Measurements from ENCODE around the gene NRG3. TPM values are rescaled to one million over a fixed set of nuclear protein-coding genes. Genes with fewer than 3 reads are reported as not detected.

Gene NRG3
- total and polyA plus RNA-seq, 3 donors from 2014 or later, result 2.7 to 3.9 (median 2.7) TPM

DNA sequence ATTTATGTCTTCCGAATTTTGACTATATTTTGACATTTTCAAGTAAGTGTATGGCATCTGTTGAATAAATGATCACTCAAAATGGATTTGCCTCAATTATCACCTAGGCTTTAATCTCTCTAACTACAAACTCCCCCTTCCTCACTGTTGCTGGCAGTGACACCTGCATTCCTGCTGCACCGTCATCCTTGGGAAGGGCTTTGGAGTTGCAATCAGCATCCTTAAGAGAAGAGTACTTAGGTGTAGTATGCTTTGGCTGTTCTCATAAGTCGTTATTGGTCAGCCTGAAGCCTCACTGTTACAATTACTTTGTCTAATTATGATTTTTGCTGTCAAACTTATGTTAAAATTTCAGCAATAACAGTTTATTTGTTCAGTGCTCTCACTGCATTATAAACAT lies 415.0 kb downstream of the NRG3 start:
- no peak for DNase-seq
- intact Hi-C loops (cut with DNase I; ENCODE audit: low total_unique reads), result no loop called here
- H3K27ac ChIP-seq, result no peak overlapping the region
- H3K36me3 ChIP-seq (ENCODE audit: low read depth, missing control alignments), result no peaks in the 10 kb centered on the region
- no peak overlapping the region for H3K4me3 ChIP-seq
- WGBS, 2 donors, result 87 to 92% methylated on average over 3 of the region's 3 CpGs
- no peaks in the 10 kb centered on the region for H3K27me3 ChIP-seq
- TF ChIP-seq POLR2A (IDR thresholded peaks at IDR 0.05), result no peak
- TF ChIP-seq, protein P1, sequence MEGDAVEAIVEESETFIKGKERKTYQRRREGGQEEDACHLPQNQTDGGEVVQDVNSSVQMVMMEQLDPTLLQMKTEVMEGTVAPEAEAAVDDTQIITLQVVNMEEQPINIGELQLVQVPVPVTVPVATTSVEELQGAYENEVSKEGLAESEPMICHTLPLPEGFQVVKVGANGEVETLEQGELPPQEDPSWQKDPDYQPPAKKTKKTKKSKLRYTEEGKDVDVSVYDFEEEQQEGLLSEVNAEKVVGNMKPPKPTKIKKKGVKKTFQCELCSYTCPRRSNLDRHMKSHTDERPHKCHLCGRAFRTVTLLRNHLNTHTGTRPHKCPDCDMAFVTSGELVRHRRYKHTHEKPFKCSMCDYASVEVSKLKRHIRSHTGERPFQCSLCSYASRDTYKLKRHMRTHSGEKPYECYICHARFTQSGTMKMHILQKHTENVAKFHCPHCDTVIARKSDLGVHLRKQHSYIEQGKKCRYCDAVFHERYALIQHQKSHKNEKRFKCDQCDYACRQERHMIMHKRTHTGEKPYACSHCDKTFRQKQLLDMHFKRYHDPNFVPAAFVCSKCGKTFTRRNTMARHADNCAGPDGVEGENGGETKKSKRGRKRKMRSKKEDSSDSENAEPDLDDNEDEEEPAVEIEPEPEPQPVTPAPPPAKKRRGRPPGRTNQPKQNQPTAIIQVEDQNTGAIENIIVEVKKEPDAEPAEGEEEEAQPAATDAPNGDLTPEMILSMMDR (IDR thresholded peaks at IDR 0.05), result no peak
- no peaks in the 10 kb centered on the region for H3K4me1 ChIP-seq
- no peaks in the 10 kb centered on the region for H3K9me3 ChIP-seq

DNA sequence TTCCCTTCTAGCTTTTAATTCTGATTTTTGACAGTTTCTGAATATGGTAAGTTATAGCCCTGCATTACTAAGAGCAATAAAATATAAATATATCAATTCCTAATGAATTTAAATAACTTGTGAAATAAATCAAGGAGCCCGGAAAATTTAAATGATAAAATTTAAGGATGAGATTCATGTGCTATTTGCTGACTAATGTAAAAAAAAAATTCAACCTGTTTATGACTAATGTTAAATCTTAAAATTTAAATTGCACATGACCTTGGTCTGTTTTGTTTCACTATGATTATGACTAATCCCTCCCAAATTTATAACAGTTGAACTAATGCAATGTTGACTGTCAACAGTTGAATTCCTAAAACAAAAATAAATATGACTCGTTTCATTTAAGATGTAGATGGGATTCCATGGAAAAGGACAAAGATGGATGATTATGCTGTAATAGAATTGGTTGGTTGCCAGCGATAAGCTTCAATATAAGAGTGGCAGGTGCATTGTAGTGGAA lies 419.9 kb downstream of the NRG3 start:
- WGBS, 2 donors, result 82 to 85% methylated on average over 3 of the region's 3 CpGs
- no peak overlapping the region for H3K4me3 ChIP-seq

DNA sequence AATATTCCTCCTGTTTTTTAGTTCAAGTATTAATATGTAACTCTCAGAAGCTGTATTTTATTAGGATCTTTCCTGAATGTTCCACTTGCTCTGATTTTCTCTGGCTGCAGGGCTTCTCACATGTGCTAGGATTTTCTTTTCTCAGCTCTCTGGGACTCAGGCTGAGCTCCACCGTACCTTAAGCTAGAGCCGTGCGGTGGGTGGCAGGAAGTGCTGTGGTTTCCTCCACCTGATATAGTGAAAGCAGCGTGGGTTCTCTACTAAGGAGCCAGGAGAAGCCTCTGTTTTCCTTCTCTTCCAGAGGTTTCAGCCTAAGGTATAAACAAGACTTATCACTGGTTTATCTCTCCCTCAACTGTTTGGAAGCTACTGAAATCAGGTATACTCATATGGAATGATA lies 433.6 kb downstream of the NRG3 start:
- 82 to 90% methylated on average over 4 of the region's 4 CpGs for WGBS, 2 donors
- H3K4me3 ChIP-seq, result no peak overlapping the region
- intact Hi-C loops (cut with DNase I; ENCODE audit: low total_unique reads), result no loop called here
- no peak for TF ChIP-seq POLR2A (IDR thresholded peaks at IDR 0.05)
- TF ChIP-seq, protein P1 (IDR thresholded peaks at IDR 0.05), result no peak
- H3K4me1 ChIP-seq, result no peaks in the 10 kb centered on the region
- H3K36me3 ChIP-seq (ENCODE audit: low read depth, missing control alignments), result no peaks in the 10 kb centered on the region
- no peaks in the 10 kb centered on the region for H3K27me3 ChIP-seq
- no peak for DNase-seq
- no peaks in the 10 kb centered on the region for H3K9me3 ChIP-seq
- H3K27ac ChIP-seq, result no peak overlapping the region

More for the DNA sequence above, 419.9 kb downstream of the NRG3 start:
- DNase-seq, result no peak
- intact Hi-C loops (cut with DNase I; ENCODE audit: low total_unique reads), result no loop called here
- TF ChIP-seq, protein P1 (IDR thresholded peaks at IDR 0.05), result no peak
- no peak for TF ChIP-seq POLR2A (IDR thresholded peaks at IDR 0.05)
- Histone ChIP-seq H3K36me3 (ENCODE audit: low read depth, missing control alignments) (no peaks in the 10 kb centered on the region), H3K9me3 (no peaks in the 10 kb centered on the region), H3K27ac (no peak overlapping the region), H3K27me3 (no peaks in the 10 kb centered on the region), H3K4me1 (no peaks in the 10 kb centered on the region)

DNA sequence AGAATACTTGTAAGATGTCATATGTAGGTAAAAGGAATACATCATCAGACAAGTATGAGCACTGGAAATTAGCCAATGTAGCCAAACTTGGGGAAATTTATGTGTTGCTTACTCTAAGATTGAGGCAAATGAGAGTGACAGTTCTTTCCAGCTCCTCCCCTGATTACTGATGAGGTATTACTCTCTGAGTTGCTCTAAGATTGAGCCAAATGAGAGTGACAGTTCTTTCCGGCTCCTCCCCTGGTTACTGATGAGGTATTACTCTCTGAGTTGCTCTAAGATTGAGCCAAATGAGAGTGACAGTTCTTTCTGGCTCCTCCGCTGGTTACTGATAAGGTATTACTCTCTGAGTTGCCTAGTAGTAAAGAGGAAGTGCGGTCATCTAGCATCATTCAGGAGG lies 435.8 kb downstream of the NRG3 start:
- Histone ChIP-seq H3K4me1 (no peaks in the 10 kb centered on the region), H3K36me3 (ENCODE audit: low read depth, missing control alignments) (no peaks in the 10 kb centered on the region), H3K9me3 (no peaks in the 10 kb centered on the region), H3K4me3 (no peak overlapping the region), H3K27me3 (no peaks in the 10 kb centered on the region), H3K27ac (no peak overlapping the region)
- 76 to 83% methylated on average over 3 of the region's 3 CpGs for WGBS, 2 donors
- intact Hi-C loops (cut with DNase I; ENCODE audit: low total_unique reads), result no loop called here
- no peak for DNase-seq
- TF ChIP-seq, protein P1 (IDR thresholded peaks at IDR 0.05), result no peak
- no peak for TF ChIP-seq POLR2A (IDR thresholded peaks at IDR 0.05)

DNA sequence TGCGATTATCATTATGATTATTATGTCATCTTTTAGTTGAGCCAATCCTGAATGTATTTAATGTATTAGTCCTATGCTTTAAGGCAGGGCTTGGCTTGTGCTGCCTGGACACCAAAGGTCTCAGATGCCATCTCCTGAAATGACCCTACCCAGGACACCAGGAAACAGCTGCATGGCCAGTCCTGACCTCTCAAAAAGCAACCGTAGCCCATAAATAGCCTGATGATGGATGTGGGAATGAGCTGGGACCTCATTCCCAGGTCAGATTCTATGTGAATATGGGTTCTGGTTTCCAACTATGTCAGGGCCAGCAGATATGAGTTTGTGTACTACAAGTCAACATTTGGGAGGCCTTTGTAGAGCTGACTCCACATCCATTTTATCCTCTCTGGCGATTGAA lies 438.4 kb downstream of the NRG3 start:
- no peaks in the 10 kb centered on the region for H3K4me1 ChIP-seq
- H3K27me3 ChIP-seq, result no peaks in the 10 kb centered on the region
- 74 to 94% methylated on average over 3 of the region's 3 CpGs for WGBS, 2 donors
- no peaks in the 10 kb centered on the region for H3K9me3 ChIP-seq
- H3K27ac ChIP-seq, result no peak overlapping the region
- TF ChIP-seq, protein P1 (IDR thresholded peaks at IDR 0.05), result no peak
- no peak for TF ChIP-seq POLR2A (IDR thresholded peaks at IDR 0.05)
- H3K36me3 ChIP-seq (ENCODE audit: low read depth, missing control alignments), result no peaks in the 10 kb centered on the region
- no peak overlapping the region for H3K4me3 ChIP-seq
- no peak for DNase-seq
- intact Hi-C loops (cut with DNase I; ENCODE audit: low total_unique reads), result no loop called here

Data from testis (tissue), 3 donors.